HEK293T (cell line): ENCODE measurements around the gene NME8.

Source experiments
- CTCF ChIA-PET: fragments of 350-600 bp; formaldehyde crosslinking; extraction: SDS; loops from one replicate; lab custom pipeline; 2021; ENCODE audit warnings: antibody characterized with exemption, inconsistent platforms; lab: Yijun Ruan, JAX
- POLR2A ChIA-PET: fragments of 350-600 bp; formaldehyde crosslinking; extraction: SDS; loops from one replicate; lab custom pipeline; 2020; ENCODE audit warnings: antibody characterized with exemption, inconsistent platforms; lab: Yijun Ruan, JAX
- DNase-seq: peaks from one replicate; pipeline ENCODE4 v3.0.0; 2012; ENCODE audit warnings: mixed read lengths; ENCODE audit errors: extremely low spot score
- ARNT ChIP-seq: fragments of 450-650 bp; IDR thresholded peaks from 2 replicates; pipeline ENCODE4 v1.6.1; 2017; ENCODE audit warnings: mild to moderate bottlenecking
- BHLHE40 ChIP-seq: fragments of 450-650 bp; IDR thresholded peaks from 2 replicates; pipeline ENCODE4 v1.6.1; 2016; ENCODE audit warnings: mild to moderate bottlenecking, moderate library complexity, borderline replicate concordance
- CTBP1 ChIP-seq: fragments of 450-650 bp; IDR thresholded peaks from 2 replicates; pipeline ENCODE4 v1.6.1; 2016; ENCODE audit warnings: borderline replicate concordance
- ELF4 ChIP-seq: fragments of 450-650 bp; IDR thresholded peaks from 2 replicates; pipeline ENCODE4 v1.6.1; 2017; ENCODE audit warnings: antibody characterized with exemption
- FOXA1 ChIP-seq: fragments of 450-650 bp; IDR thresholded peaks from 2 replicates; pipeline ENCODE4 v1.6.1; 2016; ENCODE audit warnings: mild to moderate bottlenecking
- FOXK2 ChIP-seq: fragments of 450-650 bp; IDR thresholded peaks from 2 replicates; pipeline ENCODE4 v1.6.1; 2016; ENCODE audit warnings: mild to moderate bottlenecking
- FOXM1 ChIP-seq: fragments of 450-650 bp; IDR thresholded peaks from 2 replicates; pipeline ENCODE4 v1.6.1; 2017; ENCODE audit warnings: mild to moderate bottlenecking, borderline replicate concordance
- HDGF ChIP-seq: fragments of 450-650 bp; IDR thresholded peaks from 2 replicates; pipeline ENCODE4 v1.6.1; 2017; ENCODE audit warnings: antibody characterized with exemption, borderline replicate concordance
- L3MBTL2 ChIP-seq: fragments of 450-650 bp; conservative IDR thresholded peaks from 2 replicates; pipeline ENCODE4 v1.6.1; 2016; ENCODE audit warnings: mild to moderate bottlenecking
- LEF1 ChIP-seq: fragments of 450-650 bp; IDR thresholded peaks from 2 replicates; pipeline ENCODE4 v1.6.1; 2017; ENCODE audit warnings: mild to moderate bottlenecking, borderline replicate concordance
- NFRKB ChIP-seq: fragments of 450-650 bp; IDR thresholded peaks from 2 replicates; pipeline ENCODE4 v1.6.1; 2016; ENCODE audit warnings: mild to moderate bottlenecking, moderate library complexity
- SP1 ChIP-seq: fragments of 450-650 bp; IDR thresholded peaks from 2 replicates; pipeline ENCODE4 v1.6.1; 2017
- SUZ12 ChIP-seq: fragments of 450-650 bp; IDR thresholded peaks from 2 replicates; pipeline ENCODE4 v1.6.1; 2016; ENCODE audit warnings: mild to moderate bottlenecking
- TARDBP ChIP-seq: fragments of 450-650 bp; IDR thresholded peaks from 2 replicates; pipeline ENCODE4 v1.6.1; 2016
- ZNF384 ChIP-seq: fragments of 450-650 bp; IDR thresholded peaks from 2 replicates; pipeline ENCODE4 v1.6.1; 2016
- TF ChIP-seq, protein P1 (sequence below): fragments of 450-650 bp; IDR thresholded peaks from 2 replicates; pipeline ENCODE4 v1.6.1; 2016

NME8 gene

DNA sequence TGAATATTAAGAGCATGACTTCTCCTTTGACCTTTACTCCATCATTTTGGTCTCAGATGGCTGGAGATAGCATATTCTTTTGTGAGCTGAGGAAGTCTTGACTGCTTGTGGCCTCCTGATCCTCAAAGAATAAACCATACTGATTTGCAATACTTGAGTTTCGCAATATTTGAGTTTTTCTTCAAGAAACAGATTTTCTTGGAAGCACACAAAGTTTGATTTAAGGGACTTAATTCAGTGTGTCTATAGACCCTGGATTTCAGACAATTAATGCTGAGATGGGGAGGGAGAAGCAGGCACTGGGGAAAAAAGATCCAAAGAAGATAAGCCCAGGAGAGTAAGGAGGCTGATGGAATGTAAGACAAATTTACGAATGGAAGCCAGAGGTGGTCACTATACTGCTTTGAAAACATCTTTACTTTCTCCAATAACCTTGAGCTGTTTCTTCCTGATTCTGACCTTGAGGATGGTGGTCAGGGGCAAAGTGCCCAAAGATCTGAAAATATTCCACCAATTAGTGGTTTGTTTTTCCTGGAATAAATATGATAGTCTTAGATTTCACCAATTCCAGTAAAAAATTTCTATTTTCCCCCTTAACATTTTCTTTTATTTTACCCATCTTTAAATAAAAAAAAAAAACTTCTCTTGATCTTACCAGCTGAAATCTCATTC is 79.5 kb downstream of the NME8 start:
- DNase-seq: no peak
- ChIA-PET CTCF (interaction anchor here (0.7 kb wide), 2 partner anchors 11 to 397 kb away, joined by 3 to 5 read pairs; no protein-coding TSS in a partner anchor), POLR2A (no interaction called here)
- TF ChIP-seq ELF4 (no peak), BHLHE40 (no peak), HDGF (no peak), ARNT (no peak)

DNA sequence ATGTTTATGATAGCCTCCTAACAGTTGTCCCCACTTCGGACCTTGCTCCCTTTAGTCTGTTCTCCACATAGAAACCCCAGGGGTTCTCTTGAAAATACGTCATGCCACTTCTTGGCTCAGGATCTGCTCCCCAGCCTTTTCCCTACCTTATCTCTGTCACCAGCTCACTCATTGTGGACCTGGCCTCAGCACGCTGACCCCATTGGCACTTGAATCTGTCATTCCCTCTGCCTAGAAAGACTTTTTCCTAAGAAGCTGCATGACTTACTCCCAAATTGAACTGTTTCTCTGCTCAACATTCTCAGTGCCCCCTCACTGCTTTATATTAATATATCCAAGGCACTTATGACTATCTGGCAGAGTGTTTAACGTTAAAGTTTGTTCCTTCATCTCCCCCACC is 80.5 kb downstream of the NME8 start:
- TF ChIP-seq, protein P1, sequence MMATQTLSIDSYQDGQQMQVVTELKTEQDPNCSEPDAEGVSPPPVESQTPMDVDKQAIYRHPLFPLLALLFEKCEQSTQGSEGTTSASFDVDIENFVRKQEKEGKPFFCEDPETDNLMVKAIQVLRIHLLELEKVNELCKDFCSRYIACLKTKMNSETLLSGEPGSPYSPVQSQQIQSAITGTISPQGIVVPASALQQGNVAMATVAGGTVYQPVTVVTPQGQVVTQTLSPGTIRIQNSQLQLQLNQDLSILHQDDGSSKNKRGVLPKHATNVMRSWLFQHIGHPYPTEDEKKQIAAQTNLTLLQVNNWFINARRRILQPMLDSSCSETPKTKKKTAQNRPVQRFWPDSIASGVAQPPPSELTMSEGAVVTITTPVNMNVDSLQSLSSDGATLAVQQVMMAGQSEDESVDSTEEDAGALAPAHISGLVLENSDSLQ: no peak
- no peak for TF ChIP-seq LEF1
- TF ChIP-seq L3MBTL2: no peak
- no peak for TF ChIP-seq FOXM1
- TF ChIP-seq ARNT: no peak
- TF ChIP-seq TARDBP: no peak
- no peak for TF ChIP-seq NFRKB
- TF ChIP-seq FOXA1: no peak
- TF ChIP-seq ELF4: no peak
- TF ChIP-seq CTBP1: no peak
- TF ChIP-seq ZNF384: no peak
- no peak for TF ChIP-seq HDGF
- no peak for TF ChIP-seq SUZ12
- TF ChIP-seq BHLHE40: no peak
- no peak for TF ChIP-seq FOXK2
- no peak for TF ChIP-seq SP1
- ChIA-PET POLR2A (no interaction called here), CTCF (interaction anchor here (0.7 kb wide), 1 partner anchor 398 kb away, joined by 5 read pairs; no protein-coding TSS in a partner anchor)
- DNase-seq: no peak

DNA sequence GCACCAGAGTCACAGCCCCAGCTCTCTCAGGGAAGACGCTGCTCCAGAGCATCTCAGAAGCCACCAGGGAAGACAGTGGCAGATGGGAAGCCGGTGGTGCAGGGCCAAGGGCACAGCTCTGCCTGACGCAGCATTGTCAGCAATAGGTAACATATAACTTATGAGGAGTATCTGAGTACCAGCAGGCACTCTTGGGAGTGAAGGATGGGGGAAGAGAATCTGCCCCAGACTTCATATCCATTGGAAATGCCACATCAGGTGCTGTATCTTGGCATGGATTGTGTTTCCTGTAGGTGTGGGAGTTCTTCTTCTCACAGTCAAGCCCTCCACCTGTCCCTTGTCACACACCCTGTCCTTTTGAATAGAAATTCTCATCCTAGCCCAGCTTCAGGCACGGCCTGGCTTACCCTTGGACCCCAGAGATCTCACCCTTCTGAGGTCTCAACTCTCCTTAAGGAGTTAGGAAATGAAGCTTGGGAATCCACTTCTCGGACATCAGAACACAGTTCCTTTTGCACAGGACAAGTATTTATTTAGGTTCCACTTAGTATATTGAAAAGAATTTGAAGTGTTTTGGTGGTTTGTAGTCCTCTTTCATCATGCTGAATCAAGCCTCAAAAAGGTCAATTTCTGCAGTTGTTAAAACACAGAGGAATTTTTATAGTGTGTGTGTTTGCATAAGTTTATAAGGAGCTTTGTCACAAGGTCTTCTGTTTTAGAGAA is 82.0 kb downstream of the NME8 start:
- TF ChIP-seq CTBP1 (no peak), TARDBP (no peak), NFRKB (no peak), HDGF (no peak), ELF4 (no peak), LEF1 (no peak), ARNT (no peak), FOXA1 (no peak), ZNF384 (no peak)
- TF ChIP-seq, protein P1: no peak
- DNase-seq: no peak
- ChIA-PET CTCF (interaction anchor here (0.5 kb wide), 1 partner anchor 13 kb away, joined by 3 read pairs; no protein-coding TSS in a partner anchor), POLR2A (interaction anchor here (1.0 kb wide), 1 partner anchor 9 kb away, joined by 3 read pairs; no protein-coding TSS in a partner anchor)

DNA sequence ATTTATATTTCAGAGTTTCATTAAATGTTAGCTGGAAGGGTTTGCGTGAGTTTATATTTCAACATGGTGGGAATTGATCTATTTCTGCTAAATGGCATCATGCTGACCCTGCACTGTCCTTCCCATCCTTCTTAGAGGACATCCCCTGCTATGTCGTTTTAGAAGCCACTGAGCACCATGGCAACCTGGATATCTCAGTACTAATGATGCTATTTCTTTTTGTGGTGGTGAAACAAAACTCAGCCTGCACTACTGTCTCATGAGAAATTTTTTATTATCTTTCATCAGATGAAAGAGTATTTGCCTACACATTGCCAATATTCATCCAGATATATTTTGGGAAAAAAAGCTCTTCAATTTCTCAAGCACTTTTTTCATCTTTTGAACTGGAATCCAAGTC is 84.1 kb downstream of the NME8 start:
- no peak for TF ChIP-seq SUZ12
- TF ChIP-seq FOXK2: no peak
- TF ChIP-seq SP1: no peak
- TF ChIP-seq BHLHE40: no peak
- no peak for TF ChIP-seq LEF1
- no peak for TF ChIP-seq ZNF384
- TF ChIP-seq NFRKB: no peak
- TF ChIP-seq L3MBTL2: no peak
- no peak for TF ChIP-seq ARNT
- TF ChIP-seq HDGF: no peak
- TF ChIP-seq TARDBP: no peak
- TF ChIP-seq, protein P1: no peak
- TF ChIP-seq FOXM1: no peak
- no peak for TF ChIP-seq CTBP1
- TF ChIP-seq ELF4: no peak
- TF ChIP-seq FOXA1: no peak
- POLR2A ChIA-PET: no interaction called here
- CTCF ChIA-PET: no interaction called here
- DNase-seq: no peak

DNA sequence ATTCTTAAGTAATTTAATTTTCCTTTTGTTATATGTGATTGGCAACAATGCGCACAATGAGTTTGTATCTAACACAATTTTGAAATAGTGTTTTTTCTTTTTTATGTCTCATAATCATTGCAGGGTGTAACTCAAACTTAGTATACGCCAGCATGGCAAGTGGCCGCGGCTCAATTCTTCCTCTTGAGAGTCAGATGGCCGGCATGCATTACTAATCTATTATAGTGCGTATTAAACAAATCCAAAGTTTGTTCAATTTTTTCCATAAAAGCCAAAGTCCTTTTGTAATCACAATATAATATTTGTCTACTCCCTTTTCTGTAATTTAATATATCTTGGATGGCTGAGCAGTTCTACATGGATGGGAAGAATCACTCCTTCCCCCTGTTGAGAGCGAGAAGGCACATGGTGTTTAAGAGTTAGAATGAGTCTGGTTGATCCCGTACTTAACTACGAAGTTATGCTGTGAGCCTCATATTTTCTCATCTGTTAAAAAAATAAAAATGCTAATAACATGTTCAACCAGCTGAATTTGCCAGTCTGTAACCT is 84.7 kb downstream of the NME8 start:
- no peak for DNase-seq
- TF ChIP-seq ARNT (no peak), BHLHE40 (no peak), NFRKB (no peak), FOXA1 (no peak), L3MBTL2 (no peak), FOXK2 (no peak), FOXM1 (no peak), CTBP1 (no peak), ELF4 (no peak), TARDBP (no peak), HDGF (no peak), ZNF384 (no peak)
- TF ChIP-seq, protein P1: no peak
- POLR2A ChIA-PET: no interaction called here
- CTCF ChIA-PET: no interaction called here
